HEK293 (cell line): ENCODE data around the gene MEST.
A peak's percentile ranks its signal among the peaks of the same experiment; 100 is the strongest.

Source experiments
- CTCF ChIA-PET: fragments of 350-600 bp; formaldehyde crosslinking; extraction: SDS; loops from one replicate; lab custom pipeline; 2021; ENCODE audit warnings: antibody characterized with exemption; lab: Yijun Ruan, JAX
- POLR2A ChIA-PET: fragments of 300-600 bp; formaldehyde crosslinking; extraction: SDS; loops from one replicate; lab custom pipeline; 2020; ENCODE audit warnings: antibody characterized with exemption, inconsistent platforms; lab: Yijun Ruan, JAX
- H3K27ac ChIP-seq: fragments of 200-500 bp; sonication (Bioruptor generic); 2 replicates; pipeline ENCODE4 v1.5.1; 2014; ENCODE audit warnings: low read depth, low read length, control low read depth, inconsistent platforms; ENCODE audit errors: extremely low read depth
- H3K36me3 ChIP-seq, 2 experiments: fragments of 200-500 bp in 1 of 2; sonication (Bioruptor generic) in 1 of 2; 1 replicate in 1 of 2; 2 replicates in 1 of 2; pipeline ENCODE4 v1.5.1; 2014 to 2017; ENCODE audit warnings: inconsistent platforms in 2 of 2, low read length in 2 of 2; ENCODE audit not compliant: control insufficient read depth in 2 of 2, insufficient read depth in 1 of 2
- H3K4me1 ChIP-seq: fragments of 200-500 bp; sonication (Bioruptor generic); 2 replicates; pipeline ENCODE4 v1.5.1; 2014; ENCODE audit warnings: mild to moderate bottlenecking, low read length, inconsistent platforms; ENCODE audit not compliant: control insufficient read depth, insufficient read depth
- H3K4me3 ChIP-seq: 2 replicates; pipeline ENCODE4 v1.5.1; 2011; ENCODE audit warnings: low read depth, mild to moderate bottlenecking, control low read depth, low read length, moderate library complexity
- H3K9me3 ChIP-seq: fragments of 200-500 bp; sonication (Bioruptor generic); 2 replicates; pipeline ENCODE4 v1.5.1; 2014; ENCODE audit warnings: low read depth, low read length, inconsistent platforms; ENCODE audit not compliant: control insufficient read depth, insufficient read depth
- GLI4 ChIP-seq: fragments of 450-650 bp; formaldehyde crosslinking; IDR thresholded peaks from 2 replicates; pipeline ENCODE4 v1.5.1; 2016; ENCODE audit warnings: missing biosample characterization, missing genetic modification characterization
- HOXC10 ChIP-seq: sonication (generic); formaldehyde crosslinking; IDR thresholded peaks from 2 replicates; pipeline ENCODE4 v1.8.1; 2023; ENCODE audit warnings: mild to moderate bottlenecking, missing genetic modification reagents
- PBX3 ChIP-seq: sonication (generic); formaldehyde crosslinking; IDR thresholded peaks from 2 replicates; pipeline ENCODE4 v1.8.1; 2022; ENCODE audit warnings: mild to moderate bottlenecking, moderate library complexity, missing genetic modification reagents
- SALL2 ChIP-seq: fragments of 450-650 bp; formaldehyde crosslinking; IDR thresholded peaks from 2 replicates; pipeline ENCODE4 v1.5.0; 2017; ENCODE audit warnings: missing biosample characterization, mild to moderate bottlenecking, missing genetic modification characterization, borderline replicate concordance
- SCRT1 ChIP-seq: fragments of 450-650 bp; formaldehyde crosslinking; IDR thresholded peaks from 2 replicates; pipeline ENCODE4 v1.5.1; 2016; ENCODE audit warnings: missing biosample characterization, missing genetic modification characterization, borderline replicate concordance
- SCRT2 ChIP-seq: fragments of 450-650 bp; formaldehyde crosslinking; IDR thresholded peaks from 2 replicates; pipeline ENCODE4 v1.5.1; 2016; ENCODE audit warnings: missing biosample characterization, missing genetic modification characterization
- ZBTB11 ChIP-seq: fragments of 450-650 bp; formaldehyde crosslinking; conservative IDR thresholded peaks from 2 replicates; pipeline ENCODE4 v1.5.1; 2016; ENCODE audit warnings: low read depth, missing biosample characterization, missing genetic modification characterization
- ZBTB7A ChIP-seq: fragments of 450-650 bp; formaldehyde crosslinking; IDR thresholded peaks from 2 replicates; pipeline ENCODE4 v1.5.1; 2016; ENCODE audit warnings: low read depth, missing biosample characterization, missing genetic modification characterization
- ZEB2 ChIP-seq: fragments of 450-650 bp; formaldehyde crosslinking; IDR thresholded peaks from 2 replicates; pipeline ENCODE4 v1.5.1; 2016; ENCODE audit warnings: missing biosample characterization, missing genetic modification characterization
- ZNF121 ChIP-seq: fragments of 450-650 bp; formaldehyde crosslinking; IDR thresholded peaks from 2 replicates; pipeline ENCODE4 v1.5.1; 2016; ENCODE audit warnings: missing biosample characterization, missing genetic modification characterization
- ZNF16 ChIP-seq: fragments of 450-650 bp; formaldehyde crosslinking; IDR thresholded peaks from 2 replicates; pipeline ENCODE4 v1.5.1; 2016; ENCODE audit warnings: low read depth, missing biosample characterization, missing genetic modification characterization
- ZNF184 ChIP-seq: fragments of 450-650 bp; IDR thresholded peaks from 2 replicates; pipeline ENCODE4 v1.5.1; 2018; ENCODE audit warnings: missing biosample characterization, mild to moderate bottlenecking, missing genetic modification characterization
- ZNF24 ChIP-seq: fragments of 450-650 bp; formaldehyde crosslinking; IDR thresholded peaks from 2 replicates; pipeline ENCODE4 v1.5.1; 2016; ENCODE audit warnings: missing biosample characterization, missing genetic modification characterization
- ZNF302 ChIP-seq: fragments of 450-650 bp; formaldehyde crosslinking; IDR thresholded peaks from 2 replicates; pipeline ENCODE4 v1.5.1; 2016; ENCODE audit warnings: missing biosample characterization, missing genetic modification characterization, low read depth
- ZNF416 ChIP-seq: fragments of 450-650 bp; formaldehyde crosslinking; IDR thresholded peaks from 2 replicates; pipeline ENCODE4 v1.5.1; 2016; ENCODE audit warnings: missing biosample characterization, missing genetic modification characterization
- ZNF623 ChIP-seq: fragments of 450-650 bp; formaldehyde crosslinking; IDR thresholded peaks from 2 replicates; pipeline ENCODE4 v1.5.1; 2016; ENCODE audit warnings: missing biosample characterization, missing genetic modification characterization
- ZNF792 ChIP-seq: fragments of 450-650 bp; formaldehyde crosslinking; IDR thresholded peaks from 2 replicates; pipeline ENCODE4 v1.5.1; 2016; ENCODE audit warnings: missing biosample characterization, missing genetic modification characterization
- ZXDB ChIP-seq: fragments of 450-650 bp; formaldehyde crosslinking; IDR thresholded peaks from 2 replicates; pipeline ENCODE4 v1.5.1; 2016; ENCODE audit warnings: missing biosample characterization, missing genetic modification characterization
- TF ChIP-seq, protein P1 (sequence below): fragments of 450-650 bp; formaldehyde crosslinking; IDR thresholded peaks from 2 replicates; pipeline ENCODE4 v1.5.1; 2016; ENCODE audit warnings: missing biosample characterization, missing genetic modification characterization
- TF ChIP-seq, protein P2 (sequence below): fragments of 450-650 bp; formaldehyde crosslinking; IDR thresholded peaks from 2 replicates; pipeline ENCODE4 v1.5.1; 2016; ENCODE audit warnings: missing biosample characterization, missing genetic modification characterization

Gene MEST

DNA sequence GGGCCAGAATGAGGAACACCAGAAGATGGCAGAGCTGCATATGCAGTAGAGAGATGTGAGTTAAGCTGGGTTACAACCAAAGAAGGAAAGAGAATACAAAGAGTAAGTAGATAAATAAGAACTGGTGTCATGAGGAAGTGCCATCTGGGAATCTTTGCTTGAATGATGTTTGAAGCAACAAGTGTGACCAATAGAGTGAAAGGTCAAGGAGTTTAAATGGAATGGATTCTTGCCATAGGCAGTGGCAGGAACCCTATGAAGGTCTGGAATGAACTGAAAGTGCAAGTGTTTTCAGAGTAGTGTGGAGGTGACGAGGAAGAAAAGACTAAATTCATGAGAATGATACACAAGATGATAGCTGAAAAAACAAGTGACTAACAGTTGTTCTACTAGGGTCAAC lies 21.6 kb downstream of the MEST start:
- H3K9me3 ChIP-seq, result no peaks in the 10 kb centered on the region
- H3K4me1 ChIP-seq, result no peaks in the 10 kb centered on the region
- H3K27ac ChIP-seq, result no peak overlapping the region
- H3K36me3 ChIP-seq, result peaks cover 0 to 14% of the 10 kb centered on the region in 2 experiments; a peak in 2 of 3 replicates
- POLR2A ChIA-PET, result no interaction called here
- CTCF ChIA-PET, result interaction anchor here (0.8 kb wide), 1 partner anchor 245 kb away, joined by 3 read pairs; no protein-coding TSS in a partner anchor
- TF ChIP-seq PBX3 (CRISPR knock-in tag), result no peak
- TF ChIP-seq, protein P1, sequence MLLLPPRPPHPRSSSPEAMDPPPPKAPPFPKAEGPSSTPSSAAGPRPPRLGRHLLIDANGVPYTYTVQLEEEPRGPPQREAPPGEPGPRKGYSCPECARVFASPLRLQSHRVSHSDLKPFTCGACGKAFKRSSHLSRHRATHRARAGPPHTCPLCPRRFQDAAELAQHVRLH (tag by site-specific recombination), result no peak
- peak; percentile 28; the same call in 1 of the 2 replicates for TF ChIP-seq SCRT1 (tag by site-specific recombination)
- peak; percentile 75 for TF ChIP-seq SCRT2 (tag by site-specific recombination)
- H3K4me3 ChIP-seq, result no peak overlapping the region

DNA sequence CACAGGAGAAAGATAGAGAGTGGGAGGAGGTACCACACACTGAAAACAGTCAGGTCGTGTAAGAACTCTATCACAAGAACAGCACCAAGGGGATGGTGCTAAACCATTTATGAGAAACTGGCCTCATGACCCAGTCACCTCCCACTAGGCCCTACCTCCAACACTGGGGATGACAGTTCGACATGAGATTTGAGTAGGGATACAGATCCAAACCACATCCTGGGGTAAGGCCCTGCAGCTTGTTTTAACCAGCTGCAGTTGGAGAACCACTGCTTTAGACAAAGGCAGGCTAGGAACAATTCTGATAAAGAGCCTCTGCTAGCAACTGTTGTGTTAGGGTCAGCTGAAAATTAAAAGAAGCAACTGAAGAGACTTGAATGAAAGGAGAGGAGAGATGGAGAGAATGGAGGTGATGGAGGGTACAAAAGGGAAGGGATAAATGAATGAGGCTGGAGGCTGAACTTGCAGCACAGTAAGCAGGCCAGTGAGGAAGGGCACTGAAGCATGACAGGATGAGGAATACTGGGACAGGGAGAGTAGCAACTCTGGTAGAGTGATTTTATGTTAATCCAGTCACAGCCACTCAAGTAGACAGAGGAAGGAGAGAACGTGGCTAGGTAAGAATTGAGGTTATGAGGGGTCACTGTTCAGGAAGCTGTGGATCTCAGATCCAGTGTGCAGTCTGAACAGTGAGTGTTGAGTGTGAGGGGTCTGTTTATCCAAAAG lies 23.6 kb downstream of the MEST start:
- H3K4me1 ChIP-seq, result no peaks in the 10 kb centered on the region
- H3K4me3 ChIP-seq, result no peak overlapping the region
- TF ChIP-seq ZBTB7A (tag by site-specific recombination) (no peak), ZNF121 (tag by site-specific recombination) (no peak), GLI4 (tag by site-specific recombination) (no peak), HOXC10 (CRISPR knock-in tag) (no peak), ZNF302 (no peak), SALL2 (tag by site-specific recombination) (no peak), ZNF792 (no peak), ZNF184 (tag by site-specific recombination) (no peak)
- TF ChIP-seq, protein P2, sequence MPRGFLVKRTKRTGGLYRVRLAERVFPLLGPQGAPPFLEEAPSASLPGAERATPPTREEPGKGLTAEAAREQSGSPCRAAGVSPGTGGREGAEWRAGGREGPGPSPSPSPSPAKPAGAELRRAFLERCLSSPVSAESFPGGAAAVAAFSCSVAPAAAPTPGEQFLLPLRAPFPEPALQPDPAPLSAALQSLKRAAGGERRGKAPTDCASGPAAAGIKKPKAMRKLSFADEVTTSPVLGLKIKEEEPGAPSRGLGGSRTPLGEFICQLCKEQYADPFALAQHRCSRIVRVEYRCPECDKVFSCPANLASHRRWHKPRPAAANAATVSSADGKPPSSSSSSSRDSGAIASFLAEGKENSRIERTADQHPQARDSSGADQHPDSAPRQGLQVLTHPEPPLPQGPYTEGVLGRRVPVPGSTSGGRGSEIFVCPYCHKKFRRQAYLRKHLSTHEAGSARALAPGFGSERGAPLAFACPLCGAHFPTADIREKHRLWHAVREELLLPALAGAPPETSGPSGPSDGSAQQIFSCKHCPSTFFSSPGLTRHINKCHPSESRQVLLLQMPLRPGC (tag by site-specific recombination), result no peak
- H3K36me3 ChIP-seq, result peaks cover 0 to 12% of the 10 kb centered on the region in 2 experiments; a peak in 2 of 3 replicates
- CTCF ChIA-PET, result no interaction called here
- POLR2A ChIA-PET, result no interaction called here
- no peak overlapping the region for H3K27ac ChIP-seq
- H3K9me3 ChIP-seq, result no peaks in the 10 kb centered on the region

DNA sequence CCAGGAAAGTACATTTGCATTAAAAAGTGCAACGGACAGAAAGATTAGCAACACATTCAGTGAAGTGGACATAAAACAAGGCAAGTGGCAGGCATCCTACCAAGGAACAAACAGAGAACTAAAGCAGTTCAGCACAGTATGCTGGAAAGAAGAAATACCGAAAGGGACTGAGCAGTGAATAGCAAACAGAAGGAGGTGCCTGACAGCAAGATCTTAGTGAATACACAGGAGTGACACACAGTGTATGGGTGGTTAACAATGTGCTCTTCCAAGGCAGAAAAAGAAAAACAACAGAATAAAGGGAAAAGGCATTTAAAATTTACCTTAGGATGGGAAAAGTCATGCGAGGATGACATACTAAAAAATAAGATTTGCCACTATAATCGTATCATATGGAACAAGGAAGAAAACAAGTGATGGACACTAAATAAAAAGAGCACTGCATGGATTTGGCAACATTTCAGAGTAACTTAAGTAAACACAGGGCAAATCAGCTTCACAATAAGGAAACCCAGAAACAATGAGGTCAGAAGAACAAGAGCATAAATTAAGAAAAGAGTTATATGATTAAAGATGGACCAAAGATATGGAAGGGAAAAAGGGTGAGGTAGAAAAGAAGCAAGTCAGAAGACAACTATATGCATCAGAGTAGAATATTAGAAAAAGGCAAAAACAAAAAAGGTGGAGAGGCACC lies 29.5 kb downstream of the MEST start:
- no peak overlapping the region for H3K27ac ChIP-seq
- H3K9me3 ChIP-seq, result no peaks in the 10 kb centered on the region
- ChIA-PET POLR2A (no interaction called here), CTCF (interaction anchor here (0.7 kb wide), 1 partner anchor 236 kb away, joined by 4 read pairs; no protein-coding TSS in a partner anchor)
- peaks cover 0 to 16% of the 10 kb centered on the region in 2 experiments; a peak in 1 of 3 replicates for H3K36me3 ChIP-seq
- H3K4me1 ChIP-seq, result no peaks in the 10 kb centered on the region
- H3K4me3 ChIP-seq, result no peak overlapping the region
- TF ChIP-seq ZXDB (no peak), ZNF24 (tag by site-specific recombination) (no peak), ZNF16 (tag by site-specific recombination) (no peak), GLI4 (tag by site-specific recombination) (no peak), ZBTB11 (tag by site-specific recombination) (no peak), ZNF623 (tag by site-specific recombination) (no peak), ZNF416 (tag by site-specific recombination) (no peak), SCRT1 (tag by site-specific recombination) (no peak), ZEB2 (tag by site-specific recombination) (no peak)
